Stimulated activated CD4-positive, alpha-beta T cell treated with anti-CD3 and anti-CD28 coated beads, Interleukin-12 subunit alpha, Interleukin-12 subunit beta, amount 100 ng/mL, for 48 hours (primary cell): ENCODE measurements around the gene SLC25A11.

ENCODE experiments used
- DNase-seq, 3 donors: peaks; one replicate each; pipeline ENCODE4 v3.0.0-alpha.2; 2020; ENCODE audit warnings: low read depth in 2 of 3, low spot score in 1 of 3

The SLC25A11 gene, protein sequence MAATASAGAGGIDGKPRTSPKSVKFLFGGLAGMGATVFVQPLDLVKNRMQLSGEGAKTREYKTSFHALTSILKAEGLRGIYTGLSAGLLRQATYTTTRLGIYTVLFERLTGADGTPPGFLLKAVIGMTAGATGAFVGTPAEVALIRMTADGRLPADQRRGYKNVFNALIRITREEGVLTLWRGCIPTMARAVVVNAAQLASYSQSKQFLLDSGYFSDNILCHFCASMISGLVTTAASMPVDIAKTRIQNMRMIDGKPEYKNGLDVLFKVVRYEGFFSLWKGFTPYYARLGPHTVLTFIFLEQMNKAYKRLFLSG

DNA sequence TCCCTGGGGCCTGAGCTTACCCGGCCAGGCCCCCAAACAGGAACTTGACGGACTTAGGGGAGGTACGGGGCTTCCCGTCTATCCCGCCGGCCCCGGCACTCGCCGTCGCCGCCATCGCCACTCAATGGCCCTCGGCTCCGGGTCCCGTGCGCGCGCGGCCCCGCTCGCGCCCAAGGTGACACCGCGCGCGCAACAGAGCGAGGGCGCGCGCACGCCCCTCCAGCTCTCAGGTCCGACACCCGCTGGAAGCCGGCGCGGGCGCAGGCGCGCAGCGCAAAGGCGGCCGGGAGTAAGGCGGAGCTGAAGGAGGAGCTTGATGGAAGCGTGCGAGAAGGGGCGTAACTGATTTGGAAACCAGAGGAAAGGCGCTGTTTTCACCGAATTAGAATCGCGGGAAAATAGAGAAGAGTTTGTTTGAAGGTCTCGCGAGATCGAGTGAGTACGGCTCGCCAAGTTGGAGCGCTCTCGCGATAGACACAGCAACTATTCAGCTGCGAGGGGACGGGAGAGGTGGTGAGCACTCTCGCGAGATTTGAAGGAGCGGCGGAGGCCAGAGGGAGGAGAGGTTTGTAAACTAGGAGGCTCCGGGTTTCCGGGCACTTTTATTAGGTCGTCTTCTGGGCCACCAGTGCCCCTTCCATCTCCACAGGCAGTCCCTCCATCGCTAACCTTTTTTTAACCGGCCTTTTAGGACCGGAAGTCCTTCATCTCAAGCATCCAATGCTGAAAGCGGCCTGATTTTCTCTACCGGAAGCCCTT, at the start of gene SLC25A11, which contains the start of gene RNF167:
Gene SLC25A11 (minus strand): TSS at position 251 of the 759 bp plus-strand sequence. CDS start 136 bp downstream, at position 115.
Gene RNF167 (plus strand): TSS at position 473 of the 759 bp plus-strand sequence. CDS start 642 bp downstream, outside the sequence.
- DNase-seq = peak; percentile 93 to 94 (median 93)

GRCh38 chr17:4987767-4988567, 48.1 kb upstream of the SLC25A11 start:
- DNase-seq = no peak

GRCh38 chr17:4986951-4987766, 47.3 kb upstream of the SLC25A11 start, which contains the start of gene CAMTA2:
CAMTA2 (minus strand) TSS chr17:4987675; CDS start chr17:4986222, 1,453 bp downstream.
- peak; percentile 71 to 86 (median 81) for DNase-seq

DNA sequence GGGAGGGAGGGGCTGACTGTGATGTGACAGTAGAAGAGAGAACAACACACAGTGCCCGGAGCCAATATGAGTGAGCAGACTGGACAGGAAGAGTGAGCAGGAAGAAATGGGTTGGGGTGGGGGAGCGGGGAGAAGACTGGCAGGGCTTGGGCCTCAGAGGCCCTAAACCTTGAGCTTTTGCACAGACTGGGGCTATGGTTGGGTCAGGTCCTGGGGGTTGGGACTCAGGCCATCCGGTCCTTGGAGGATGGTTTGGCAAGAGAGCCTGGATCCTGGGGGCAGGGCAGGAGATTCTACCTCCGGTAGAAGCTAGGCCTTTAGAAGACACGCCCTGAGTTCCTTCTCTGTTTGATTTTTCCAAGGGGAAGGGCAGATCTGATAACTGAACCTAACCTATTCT, 46.6 kb upstream of the SLC25A11 start:
- DNase-seq = no peak

GRCh38 chr17:4982305-4982704, 42.5 kb upstream of the SLC25A11 start:
- DNase-seq = no peak

GRCh38 chr17:4980644-4981216, 40.9 kb upstream of the SLC25A11 start:
- DNase-seq = peak in 1 of 3 donors; percentile 81

GRCh38 chr17:4978726-4979125, 38.9 kb upstream of the SLC25A11 start:
- DNase-seq = no peak

DNA sequence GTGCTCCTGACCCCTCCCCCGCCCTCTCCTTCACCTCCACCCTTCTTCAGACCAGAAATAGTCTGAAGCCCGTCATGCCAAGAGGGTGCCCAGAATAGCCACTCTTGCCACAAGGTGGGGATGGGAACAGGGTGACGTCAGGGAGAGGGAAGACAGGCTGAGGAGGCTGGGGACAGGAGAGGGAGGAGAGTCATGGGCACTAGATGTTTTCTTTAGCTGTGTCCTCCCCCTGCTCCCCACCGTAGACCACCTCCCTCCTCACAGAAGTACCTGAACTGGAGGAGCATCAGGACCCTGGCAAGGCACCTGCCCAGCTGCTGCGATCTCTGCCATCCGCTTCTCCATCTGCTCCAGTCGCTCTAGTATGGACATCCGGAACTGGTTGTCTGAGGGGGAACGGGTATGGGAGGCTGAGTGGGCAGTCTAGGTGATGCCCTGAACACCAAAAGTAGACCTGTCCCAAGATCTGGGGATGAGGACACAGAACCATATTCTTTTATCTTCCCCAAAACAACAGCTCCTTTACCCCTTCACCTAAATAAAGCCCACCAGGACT, 34.3 kb upstream of the SLC25A11 start:
- DNase-seq = no peak

- DNase-seq = no peak
Measured at GRCh38 chr17:4973256-4974114, 33.6 kb upstream of the SLC25A11 start.

- DNase-seq = no peak
Measured at GRCh38 chr17:4972752-4973151, 32.9 kb upstream of the SLC25A11 start.

GRCh38 chr17:4972322-4972721, 32.5 kb upstream of the SLC25A11 start:
- DNase-seq = no peak

- no peak for DNase-seq
Measured at GRCh38 chr17:4971826-4972225, 32.0 kb upstream of the SLC25A11 start.

GRCh38 chr17:4970273-4970672, 30.4 kb upstream of the SLC25A11 start:
- no peak for DNase-seq

- DNase-seq = peak in 2 of 3 donors; percentile 28 to 42
Measured at GRCh38 chr17:4969551-4970173, 29.8 kb upstream of the SLC25A11 start.

GRCh38 chr17:4969047-4969550, 29.3 kb upstream of the SLC25A11 start:
- DNase-seq = peak; percentile 43 to 67 (median 45)

DNA sequence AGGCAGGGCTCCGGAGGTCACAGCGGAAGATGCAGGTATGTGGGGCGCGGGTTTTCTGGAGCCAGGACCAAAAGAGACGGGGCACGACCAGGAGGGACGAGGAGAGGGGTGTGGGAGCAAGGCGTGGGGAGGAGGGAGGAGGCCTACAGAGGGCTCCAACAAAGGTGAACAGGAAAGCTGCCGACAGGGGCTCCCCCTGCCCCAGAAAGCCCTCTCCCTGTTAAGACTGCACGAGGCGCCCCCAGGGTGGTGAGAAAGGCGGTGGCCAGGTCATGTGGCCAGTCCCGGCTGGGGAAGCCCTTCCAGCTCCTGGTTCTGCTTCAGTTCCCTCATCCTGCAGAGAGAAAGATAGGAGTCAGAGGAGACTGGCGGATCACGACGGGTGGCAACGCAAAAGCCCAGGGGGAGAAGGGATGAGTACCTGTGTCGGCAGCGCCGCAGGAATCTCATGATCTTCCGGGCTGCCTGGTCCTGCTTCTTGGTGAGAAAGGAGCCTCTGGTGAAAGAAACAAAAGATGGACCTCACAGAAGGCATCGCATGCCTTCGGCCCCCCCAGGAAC, 28.7 kb upstream of the SLC25A11 start:
- DNase-seq = peak in 1 of 3 donors; percentile 26

DNA sequence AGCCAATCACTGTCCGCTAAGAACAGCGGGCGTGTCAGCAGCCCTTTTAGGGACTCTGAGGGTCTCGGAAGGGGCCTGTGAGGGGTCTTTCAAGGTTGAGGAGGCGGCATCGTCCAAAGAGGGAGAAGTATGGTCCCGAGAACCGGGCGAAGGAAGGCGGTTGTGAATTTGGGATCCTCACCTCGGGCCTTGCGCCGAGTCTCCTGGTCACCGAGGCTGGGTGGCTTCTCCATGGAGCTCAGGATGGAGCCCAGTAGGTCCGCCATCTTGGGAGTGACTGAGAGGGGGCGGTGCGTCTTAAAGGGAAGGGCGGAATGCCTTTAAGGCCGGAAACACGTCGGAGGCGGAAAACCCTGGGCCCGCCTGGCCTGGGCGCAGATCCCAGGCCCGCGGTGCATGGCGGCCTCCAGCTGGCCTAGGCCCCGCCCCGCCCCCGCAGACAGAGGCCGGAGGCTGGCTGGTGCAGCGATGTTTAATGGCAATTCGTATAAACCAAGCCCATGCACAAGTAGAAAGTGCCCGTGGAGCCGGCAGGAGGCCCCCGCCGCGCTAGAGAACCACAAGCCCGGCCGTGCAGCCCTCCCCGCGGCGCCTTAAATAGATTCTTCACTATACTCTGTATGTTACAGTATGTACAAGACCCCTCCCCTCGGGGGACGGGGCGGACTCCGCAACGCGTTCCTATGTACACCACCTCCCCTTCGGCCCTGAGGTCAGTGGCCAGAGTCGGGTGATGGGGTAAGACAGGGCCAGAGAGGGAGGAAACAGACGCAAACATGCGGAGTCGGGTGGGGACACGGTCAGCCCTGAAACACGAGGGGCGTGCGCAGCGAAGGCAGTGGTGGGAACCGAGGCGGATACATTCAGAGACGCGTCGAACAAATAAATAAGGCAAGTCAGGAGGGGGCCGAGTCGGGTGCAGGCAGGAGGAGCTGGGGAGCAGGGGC, 28.0 kb upstream of the SLC25A11 start, which contains the start of gene SPAG7:
Gene SPAG7 (minus strand): TSS at position 279 of the 947 bp plus-strand sequence. CDS start 13 bp downstream, at position 266.
- peak; percentile 90 to 95 (median 91) for DNase-seq
